RWPE1 (cell line): ENCODE data around the gene PNPLA2.
A peak's percentile ranks its signal among the peaks of the same experiment; 100 is the strongest.

ENCODE experiments used
- CTCF ChIA-PET: fragments of 350-600 bp; sonication (Branson Sonifier 250); formaldehyde crosslinking; extraction: SDS; loops from one replicate; lab custom pipeline; 2021; lab: Yijun Ruan, JAX
- POLR2A ChIA-PET: fragments of 400-600 bp; formaldehyde crosslinking; extraction: SDS; loops from one replicate; lab custom pipeline; 2020; ENCODE audit warnings: antibody characterized with exemption; ENCODE audit not compliant: low non-redundant PET; lab: Yijun Ruan, JAX
- DNase-seq: peaks from one replicate; pipeline ENCODE4 v3.0.0; 2012; ENCODE audit warnings: low spot score
- H3K27ac ChIP-seq: fragments of 450-650 bp; 2 replicates; pipeline ENCODE4 v1.5.1; 2017
- TF ChIP-seq, protein P1 (sequence below): fragments of 450-650 bp; conservative IDR thresholded peaks from 2 replicates; pipeline ENCODE4 v1.5.1; 2017; ENCODE audit warnings: low read depth, mild to moderate bottlenecking

PNPLA2 gene

GRCh38 chr11:813456-814096 is 5.1 kb upstream of the PNPLA2 start:
- H3K27ac ChIP-seq = peak overlapping the region; percentile 97
- POLR2A ChIA-PET = no interaction called here
- CTCF ChIA-PET = no interaction called here
- no peak for DNase-seq
- TF ChIP-seq, protein P1, sequence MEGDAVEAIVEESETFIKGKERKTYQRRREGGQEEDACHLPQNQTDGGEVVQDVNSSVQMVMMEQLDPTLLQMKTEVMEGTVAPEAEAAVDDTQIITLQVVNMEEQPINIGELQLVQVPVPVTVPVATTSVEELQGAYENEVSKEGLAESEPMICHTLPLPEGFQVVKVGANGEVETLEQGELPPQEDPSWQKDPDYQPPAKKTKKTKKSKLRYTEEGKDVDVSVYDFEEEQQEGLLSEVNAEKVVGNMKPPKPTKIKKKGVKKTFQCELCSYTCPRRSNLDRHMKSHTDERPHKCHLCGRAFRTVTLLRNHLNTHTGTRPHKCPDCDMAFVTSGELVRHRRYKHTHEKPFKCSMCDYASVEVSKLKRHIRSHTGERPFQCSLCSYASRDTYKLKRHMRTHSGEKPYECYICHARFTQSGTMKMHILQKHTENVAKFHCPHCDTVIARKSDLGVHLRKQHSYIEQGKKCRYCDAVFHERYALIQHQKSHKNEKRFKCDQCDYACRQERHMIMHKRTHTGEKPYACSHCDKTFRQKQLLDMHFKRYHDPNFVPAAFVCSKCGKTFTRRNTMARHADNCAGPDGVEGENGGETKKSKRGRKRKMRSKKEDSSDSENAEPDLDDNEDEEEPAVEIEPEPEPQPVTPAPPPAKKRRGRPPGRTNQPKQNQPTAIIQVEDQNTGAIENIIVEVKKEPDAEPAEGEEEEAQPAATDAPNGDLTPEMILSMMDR = no peak

- CTCF ChIA-PET = interaction anchor here (0.7 kb wide), 1 partner anchor 18 kb away, joined by 3 read pairs; the partner anchor contains the start of gene SLC25A22
- TF ChIP-seq, protein P1 = no peak
- POLR2A ChIA-PET = no interaction called here
- peak overlapping the region; percentile 97 for H3K27ac ChIP-seq
- no peak for DNase-seq
These were observed 2.9 kb upstream of the PNPLA2 start for GRCh38 chr11:815675-816432.

GRCh38 chr11:816433-816779 is 2.3 kb upstream of the PNPLA2 start:
- ChIA-PET CTCF (interaction anchor here (0.7 to 1.6 kb wide), 2 partner anchors 19 to 31 kb away, joined by 3 to 5 read pairs; partner anchors contain the start of gene SLC25A22), POLR2A (no interaction called here)
- DNase-seq = no peak
- peak overlapping the region; percentile 97 for H3K27ac ChIP-seq
- TF ChIP-seq, protein P1 = no peak

DNA sequence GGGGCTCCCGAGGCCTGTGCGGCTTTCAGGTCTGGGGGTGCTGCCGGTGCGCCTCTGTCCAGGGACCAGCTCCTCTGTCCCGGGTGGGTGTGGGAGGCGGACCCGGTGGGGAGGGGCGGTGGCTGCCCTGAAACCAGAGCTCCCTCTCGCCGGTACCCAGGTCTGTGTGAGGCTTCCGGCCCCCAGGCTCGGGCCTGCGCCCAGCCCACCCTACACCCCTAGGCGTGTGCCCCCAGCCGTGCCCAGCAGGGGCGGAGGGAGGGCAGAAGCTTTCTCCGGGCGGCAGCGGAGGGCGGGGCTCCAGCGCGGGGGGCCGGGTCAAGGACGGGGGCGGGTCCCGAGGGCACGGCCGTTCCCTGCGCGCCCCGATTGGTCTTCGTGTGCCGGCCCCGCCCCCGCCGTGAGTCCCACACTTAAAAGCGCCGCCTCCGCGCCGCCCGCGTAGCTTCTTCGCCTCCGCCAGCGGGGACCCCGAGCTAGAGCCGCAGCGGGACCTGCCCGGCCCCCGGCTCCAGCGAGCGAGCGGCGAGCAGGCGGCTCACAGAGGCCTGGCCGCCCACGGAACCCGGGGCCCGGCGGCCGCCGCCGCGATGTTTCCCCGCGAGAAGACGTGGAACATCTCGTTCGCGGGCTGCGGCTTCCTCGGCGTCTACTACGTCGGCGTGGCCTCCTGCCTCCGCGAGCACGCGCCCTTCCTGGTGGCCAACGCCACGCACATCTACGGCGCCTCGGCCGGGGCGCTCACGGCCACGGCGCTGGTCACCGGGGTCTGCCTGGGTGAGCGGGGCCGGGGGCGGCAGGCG is 616 bp downstream of the PNPLA2 start:
- TF ChIP-seq, protein P1 = no peak
- CTCF ChIA-PET = interaction anchor here (0.7 to 0.8 kb wide), 2 partner anchors 15 to 232 kb away, joined by 3 read pairs; no protein-coding TSS in a partner anchor
- peak overlapping the region; percentile 97 for H3K27ac ChIP-seq
- POLR2A ChIA-PET = interaction anchor here (0.7 to 1.6 kb wide), 9 partner anchors 10 to 48 kb away, joined by 3 to 10 read pairs (median 4); partner anchors contain the start of genes CD151, POLR2L, RPLP2 and TSPAN4
- peak; percentile 82 for DNase-seq

DNA sequence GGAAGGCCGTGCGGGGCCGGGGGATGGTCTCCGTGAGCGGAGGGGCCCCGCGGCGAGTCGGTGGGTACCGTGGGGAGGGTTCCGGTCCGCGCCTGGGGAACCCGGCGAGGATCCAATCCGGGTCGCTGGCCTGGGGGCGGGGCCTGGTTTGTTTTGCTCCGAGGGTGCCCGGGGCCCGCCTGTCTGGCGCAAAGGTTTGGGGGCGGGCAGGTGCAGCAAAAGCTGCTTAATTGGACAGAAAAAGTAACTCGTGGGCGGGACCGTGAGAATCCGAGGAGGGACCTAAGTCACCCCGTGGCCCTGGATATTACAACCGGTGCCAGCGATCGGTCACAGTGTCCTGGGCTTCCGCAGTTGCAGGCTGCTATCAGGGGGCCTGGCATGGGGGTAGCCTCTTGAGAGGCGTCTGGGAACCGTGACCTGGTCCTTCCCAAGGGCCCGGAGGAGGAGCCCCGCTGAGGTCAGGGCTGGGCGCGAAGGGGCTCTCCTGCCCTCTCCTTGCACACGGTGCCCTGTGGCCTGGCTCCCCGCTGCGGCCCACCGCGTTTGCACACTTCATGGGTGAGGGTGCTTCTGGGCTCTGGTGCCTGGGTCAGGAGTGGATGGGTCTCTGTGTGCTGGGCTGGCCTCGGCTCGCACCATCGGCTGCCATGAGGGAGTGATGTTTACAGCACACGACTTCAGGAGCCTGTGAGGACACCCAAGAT is 1.4 kb downstream of the PNPLA2 start:
- TF ChIP-seq, protein P1 = no peak
- peak; percentile 72 for DNase-seq
- POLR2A ChIA-PET = interaction anchor here (1.3 to 1.6 kb wide), 4 partner anchors 11 to 22 kb away, joined by 3 to 10 read pairs (median 6); partner anchors contain the start of genes POLR2L, RPLP2 and TSPAN4
- CTCF ChIA-PET = interaction anchor here (0.8 kb wide), 1 partner anchor 232 kb away, joined by 3 read pairs; no protein-coding TSS in a partner anchor
- peak overlapping the region; percentile 97 for H3K27ac ChIP-seq
